ENCODE data around the gene ANKRD1. TPM values are rescaled to one million over a fixed set of nuclear protein-coding genes. Genes with fewer than 3 reads are reported as not detected.

ANKRD1 gene
- total RNA-seq, 2 donors from 2014 or later, result 0.52 to 4.3 TPM

DNA sequence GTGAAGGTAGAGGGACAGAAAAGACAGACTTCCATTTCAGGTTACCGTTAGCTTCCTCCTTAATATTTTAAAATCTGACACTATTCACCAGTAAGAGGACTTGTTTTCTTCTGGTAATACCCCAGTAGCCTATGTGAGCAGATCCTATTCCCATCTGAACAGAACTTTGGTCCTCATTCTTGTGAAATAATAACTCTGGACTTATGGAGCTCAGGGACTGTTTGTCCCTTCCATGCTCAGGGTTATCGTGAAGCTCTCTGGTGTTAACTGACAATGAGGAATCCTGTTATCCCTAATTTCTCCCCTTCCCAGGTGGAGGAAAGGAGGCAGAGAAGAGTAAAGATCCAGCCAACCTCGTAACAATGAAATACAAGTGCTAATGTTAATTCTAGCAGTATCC is 47.0 kb upstream of the ANKRD1 start:
- WGBS, 2 donors, result 73 to 88% methylated on average over 3 of the region's 3 CpGs
- H3K36me3 ChIP-seq (replicated peaks in 1 of 2; ENCODE audit: insufficient read depth in 1 of 2, low read depth in 2 of 2), result no peaks in the 10 kb centered on the region
- TF ChIP-seq, protein P1, sequence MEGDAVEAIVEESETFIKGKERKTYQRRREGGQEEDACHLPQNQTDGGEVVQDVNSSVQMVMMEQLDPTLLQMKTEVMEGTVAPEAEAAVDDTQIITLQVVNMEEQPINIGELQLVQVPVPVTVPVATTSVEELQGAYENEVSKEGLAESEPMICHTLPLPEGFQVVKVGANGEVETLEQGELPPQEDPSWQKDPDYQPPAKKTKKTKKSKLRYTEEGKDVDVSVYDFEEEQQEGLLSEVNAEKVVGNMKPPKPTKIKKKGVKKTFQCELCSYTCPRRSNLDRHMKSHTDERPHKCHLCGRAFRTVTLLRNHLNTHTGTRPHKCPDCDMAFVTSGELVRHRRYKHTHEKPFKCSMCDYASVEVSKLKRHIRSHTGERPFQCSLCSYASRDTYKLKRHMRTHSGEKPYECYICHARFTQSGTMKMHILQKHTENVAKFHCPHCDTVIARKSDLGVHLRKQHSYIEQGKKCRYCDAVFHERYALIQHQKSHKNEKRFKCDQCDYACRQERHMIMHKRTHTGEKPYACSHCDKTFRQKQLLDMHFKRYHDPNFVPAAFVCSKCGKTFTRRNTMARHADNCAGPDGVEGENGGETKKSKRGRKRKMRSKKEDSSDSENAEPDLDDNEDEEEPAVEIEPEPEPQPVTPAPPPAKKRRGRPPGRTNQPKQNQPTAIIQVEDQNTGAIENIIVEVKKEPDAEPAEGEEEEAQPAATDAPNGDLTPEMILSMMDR (IDR thresholded peaks at IDR 0.05), result no peak
- no peak for TF ChIP-seq POLR2A (IDR thresholded peaks at IDR 0.05)
- no peak for ATAC-seq
- no peak for DNase-seq
- no peaks in the 10 kb centered on the region for H3K4me1 ChIP-seq
- no peak overlapping the region for H3K4me3 ChIP-seq
- H3K27ac ChIP-seq, result no peak overlapping the region
- intact Hi-C loops (cut with DNase I), result no loop called here
- H3K9me3 ChIP-seq, result no peaks in the 10 kb centered on the region
- no peaks in the 10 kb centered on the region for H3K27me3 ChIP-seq

DNA sequence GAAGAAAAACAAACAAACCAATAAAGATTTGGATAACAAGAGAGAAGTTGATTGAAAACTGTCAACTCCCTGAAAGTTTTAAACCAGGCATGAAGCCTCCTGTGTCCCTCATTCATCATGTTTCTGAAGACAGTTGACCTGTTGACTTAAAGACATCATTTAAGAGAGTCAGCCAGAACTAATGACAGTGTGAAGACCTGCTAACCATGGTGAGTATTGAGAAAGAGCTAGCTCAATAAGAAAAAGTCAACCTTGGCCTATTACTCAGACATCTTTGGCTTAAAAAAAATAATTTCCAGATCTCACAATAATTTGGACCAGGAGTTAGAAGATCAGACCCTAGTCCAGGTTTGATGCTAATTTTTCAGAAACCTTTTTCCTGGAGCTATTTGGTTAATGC is 45.3 kb upstream of the ANKRD1 start:
- DNase-seq, result no peak
- TF ChIP-seq POLR2A (IDR thresholded peaks at IDR 0.05), result no peak
- TF ChIP-seq, protein P1 (IDR thresholded peaks at IDR 0.05), result no peak
- H3K27me3 ChIP-seq, result no peaks in the 10 kb centered on the region
- no peak for ATAC-seq
- intact Hi-C loops (cut with DNase I), result no loop called here
- H3K27ac ChIP-seq, result no peak overlapping the region
- H3K4me1 ChIP-seq, result no peaks in the 10 kb centered on the region
- H3K9me3 ChIP-seq, result no peaks in the 10 kb centered on the region
- no peaks in the 10 kb centered on the region for H3K36me3 ChIP-seq (replicated peaks in 1 of 2; ENCODE audit: insufficient read depth in 1 of 2, low read depth in 2 of 2)
- no peak overlapping the region for H3K4me3 ChIP-seq

DNA sequence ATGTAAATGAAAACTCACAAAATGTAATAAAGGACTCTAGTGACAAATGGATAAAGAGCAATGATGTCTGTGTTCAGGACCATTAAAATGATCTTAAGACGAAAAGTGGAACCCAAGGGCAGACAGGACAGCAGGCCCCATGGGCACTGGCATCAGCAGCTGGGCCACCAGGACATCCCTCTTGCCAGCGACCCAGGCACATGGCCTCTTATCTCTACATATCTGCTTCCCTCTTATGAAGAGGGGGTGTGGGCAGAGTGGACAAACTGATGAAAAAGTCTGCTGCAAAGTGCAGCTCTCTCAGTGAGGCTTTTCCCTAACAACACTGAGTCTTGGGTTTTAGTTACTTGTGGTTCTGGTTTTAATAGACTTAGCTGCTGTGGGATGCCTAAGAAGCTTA is 44.8 kb upstream of the ANKRD1 start:
- TF ChIP-seq, protein P1 (IDR thresholded peaks at IDR 0.05), result no peak
- no peak for TF ChIP-seq POLR2A (IDR thresholded peaks at IDR 0.05)
- H3K4me3 ChIP-seq, result no peak overlapping the region
- H3K27ac ChIP-seq, result no peak overlapping the region
- DNase-seq, result no peak
- no peaks in the 10 kb centered on the region for H3K27me3 ChIP-seq
- no peak for ATAC-seq
- intact Hi-C loops (cut with DNase I), result no loop called here
- H3K36me3 ChIP-seq (replicated peaks in 1 of 2; ENCODE audit: insufficient read depth in 1 of 2, low read depth in 2 of 2), result no peaks in the 10 kb centered on the region
- WGBS, 2 donors, result 69 to 78% methylated on average over 2 of the region's 2 CpGs
- no peaks in the 10 kb centered on the region for H3K9me3 ChIP-seq
- H3K4me1 ChIP-seq, result no peaks in the 10 kb centered on the region

DNA sequence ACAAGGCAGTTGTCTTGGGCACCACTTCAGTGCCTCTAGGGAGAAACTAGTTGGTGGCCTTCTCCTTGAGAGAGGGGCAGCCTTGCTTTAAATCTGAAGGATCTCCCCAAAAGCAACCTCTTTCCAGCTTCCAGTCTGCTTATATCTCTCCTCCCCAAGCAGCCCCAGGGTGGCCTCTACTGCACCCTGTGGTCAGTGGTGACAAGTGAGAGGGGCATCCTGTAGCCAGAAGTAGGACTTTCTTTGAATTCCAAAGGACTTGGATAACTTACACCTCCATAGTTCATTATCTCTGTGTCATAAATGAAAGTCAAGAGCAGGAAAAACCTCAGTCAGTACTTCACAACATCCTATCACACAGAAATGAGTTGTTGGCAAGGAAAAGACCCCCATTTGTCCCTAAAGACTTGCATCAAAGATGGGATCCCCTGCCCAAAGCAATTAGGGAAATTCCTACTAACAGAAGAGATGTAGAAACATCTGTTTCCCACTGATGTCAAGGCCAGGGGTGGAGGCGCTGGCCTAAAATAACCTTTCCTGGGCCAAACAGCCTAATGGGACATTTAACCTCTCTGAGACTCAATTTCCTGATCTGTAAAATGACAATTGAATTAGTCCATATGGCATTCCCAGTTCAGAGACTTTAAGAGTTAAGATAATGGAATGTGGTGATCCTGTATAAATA is 44.0 kb upstream of the ANKRD1 start:
- Histone ChIP-seq H3K4me3 (no peak overlapping the region), H3K27ac (no peak overlapping the region), H3K9me3 (no peaks in the 10 kb centered on the region), H3K36me3 (replicated peaks in 1 of 2; ENCODE audit: insufficient read depth in 1 of 2, low read depth in 2 of 2) (no peaks in the 10 kb centered on the region), H3K27me3 (no peaks in the 10 kb centered on the region), H3K4me1 (no peaks in the 10 kb centered on the region)
- ATAC-seq (peak; percentile 9), DNase-seq (no peak)
- WGBS, 2 donors, result 73 to 90% methylated on average over 1 of the region's 1 CpG
- intact Hi-C loops (cut with DNase I), result no loop called here
- no peak for TF ChIP-seq POLR2A (IDR thresholded peaks at IDR 0.05)
- TF ChIP-seq, protein P1 (IDR thresholded peaks at IDR 0.05), result no peak

DNA sequence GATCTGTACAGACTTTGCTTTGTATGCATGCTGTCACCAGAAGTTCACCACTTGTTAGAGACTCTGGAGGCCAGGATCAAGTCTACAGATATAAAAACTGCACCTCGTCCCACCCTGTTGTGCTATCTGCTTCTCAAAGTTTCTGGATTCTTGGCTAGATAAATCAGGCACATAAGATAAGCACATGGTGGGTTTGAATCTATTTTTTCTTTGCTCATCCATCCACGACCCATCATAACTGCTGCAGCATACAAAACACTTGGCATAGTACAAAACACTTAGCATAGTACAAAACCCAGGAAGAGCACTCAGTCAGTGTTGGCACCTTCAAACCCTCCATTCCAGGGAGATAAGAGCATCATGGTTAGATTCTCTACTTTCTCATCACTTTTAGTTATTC is 42.4 kb upstream of the ANKRD1 start:
- Histone ChIP-seq H3K27ac (no peak overlapping the region), H3K9me3 (no peaks in the 10 kb centered on the region), H3K36me3 (replicated peaks in 1 of 2; ENCODE audit: insufficient read depth in 1 of 2, low read depth in 2 of 2) (no peaks in the 10 kb centered on the region), H3K27me3 (no peaks in the 10 kb centered on the region), H3K4me1 (no peaks in the 10 kb centered on the region), H3K4me3 (no peak overlapping the region)
- TF ChIP-seq, protein P1 (IDR thresholded peaks at IDR 0.05), result no peak
- TF ChIP-seq POLR2A (IDR thresholded peaks at IDR 0.05), result no peak
- WGBS, 2 donors, result 64 to 67% methylated on average over 2 of the region's 2 CpGs
- no peak for DNase-seq
- ATAC-seq, result no peak
- intact Hi-C loops (cut with DNase I), result no loop called here
